Loucy (cell line): ENCODE results near the gene UNC93A.

ENCODE experiments used
- EZH2phosphoT487 ChIP-seq: fragments of 200-600 bp; IDR thresholded peaks from 2 replicates; pipeline ENCODE4 v1.6.1; 2018; ENCODE audit warnings: antibody characterized with exemption, mild to moderate bottlenecking, moderate library complexity, borderline replicate concordance
- TF ChIP-seq, protein P1 (sequence below): fragments of 200-600 bp; sonication (generic); conservative IDR thresholded peaks from 2 replicates; pipeline ENCODE4 v1.5.1; 2014; ENCODE audit warnings: mild to moderate bottlenecking, antibody characterized with exemption, low read length

DNA sequence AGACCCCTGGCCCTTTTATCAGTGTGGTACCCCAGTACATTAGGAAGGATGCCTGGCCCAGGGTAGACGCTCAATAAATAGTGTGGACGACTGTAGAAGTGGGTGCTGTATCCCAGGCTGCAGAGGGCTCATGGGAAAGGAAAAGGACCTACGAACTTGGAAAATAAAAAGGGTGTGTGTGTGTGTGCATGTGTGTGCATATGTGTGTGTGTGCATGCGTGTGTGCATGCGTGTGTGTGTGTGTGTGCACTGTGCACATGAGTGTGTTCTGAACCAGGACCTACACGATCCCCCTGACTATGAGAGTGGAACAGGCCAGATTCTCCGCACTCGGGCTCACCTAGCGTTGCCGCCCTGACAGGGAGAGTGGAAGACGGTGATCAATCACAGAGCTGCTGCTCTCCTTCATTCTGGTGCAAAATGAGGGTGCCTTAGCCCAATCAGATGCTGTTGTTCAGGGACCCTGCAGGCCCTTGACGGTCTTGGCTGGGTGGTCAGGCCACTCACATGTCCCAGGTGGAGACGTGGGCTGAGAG lies 3.5 kb upstream of the UNC93A start:
- TF ChIP-seq, protein P1, sequence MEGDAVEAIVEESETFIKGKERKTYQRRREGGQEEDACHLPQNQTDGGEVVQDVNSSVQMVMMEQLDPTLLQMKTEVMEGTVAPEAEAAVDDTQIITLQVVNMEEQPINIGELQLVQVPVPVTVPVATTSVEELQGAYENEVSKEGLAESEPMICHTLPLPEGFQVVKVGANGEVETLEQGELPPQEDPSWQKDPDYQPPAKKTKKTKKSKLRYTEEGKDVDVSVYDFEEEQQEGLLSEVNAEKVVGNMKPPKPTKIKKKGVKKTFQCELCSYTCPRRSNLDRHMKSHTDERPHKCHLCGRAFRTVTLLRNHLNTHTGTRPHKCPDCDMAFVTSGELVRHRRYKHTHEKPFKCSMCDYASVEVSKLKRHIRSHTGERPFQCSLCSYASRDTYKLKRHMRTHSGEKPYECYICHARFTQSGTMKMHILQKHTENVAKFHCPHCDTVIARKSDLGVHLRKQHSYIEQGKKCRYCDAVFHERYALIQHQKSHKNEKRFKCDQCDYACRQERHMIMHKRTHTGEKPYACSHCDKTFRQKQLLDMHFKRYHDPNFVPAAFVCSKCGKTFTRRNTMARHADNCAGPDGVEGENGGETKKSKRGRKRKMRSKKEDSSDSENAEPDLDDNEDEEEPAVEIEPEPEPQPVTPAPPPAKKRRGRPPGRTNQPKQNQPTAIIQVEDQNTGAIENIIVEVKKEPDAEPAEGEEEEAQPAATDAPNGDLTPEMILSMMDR, result no peak
- TF ChIP-seq EZH2phosphoT487, result no peak
